NCI-H1436 (cell line): Measurements from ENCODE around the gene EZR.

Source experiments
- DNase-seq: peaks from one replicate; lab custom pipeline; 2025; lab: John Stamatoyannopoulos, UW

Gene EZR

GRCh38 chr6:158760618-158761250, 58.4 kb downstream of the EZR start:
- DNase-seq, result no peak

- DNase-seq, result no peak
Observed at GRCh38 chr6:158759966-158760617, 59.1 kb downstream of the EZR start.

- DNase-seq, result no peak
Observed at GRCh38 chr6:158758941-158759479, 60.2 kb downstream of the EZR start.

- DNase-seq, result peak; percentile 24
Observed at GRCh38 chr6:158758451-158758860, 60.7 kb downstream of the EZR start.

- DNase-seq, result no peak
Observed at GRCh38 chr6:158757753-158758090, 61.4 kb downstream of the EZR start.

GRCh38 chr6:158756977-158757752, 62.0 kb downstream of the EZR start:
- DNase-seq, result no peak

- DNase-seq, result no peak
Observed at GRCh38 chr6:158756126-158756525, 63.0 kb downstream of the EZR start.

GRCh38 chr6:158755636-158756035, 63.5 kb downstream of the EZR start:
- no peak for DNase-seq

- DNase-seq, result no peak
Observed at GRCh38 chr6:158754738-158755137, 64.4 kb downstream of the EZR start.

GRCh38 chr6:158753811-158754210, 65.4 kb downstream of the EZR start:
- no peak for DNase-seq

- DNase-seq, result no peak
Observed at GRCh38 chr6:158752613-158753012, 66.6 kb downstream of the EZR start.

GRCh38 chr6:158751921-158752320, 67.2 kb downstream of the EZR start:
- DNase-seq, result no peak

GRCh38 chr6:158751224-158751623, 67.9 kb downstream of the EZR start:
- no peak for DNase-seq

GRCh38 chr6:158744986-158745430, 74.2 kb downstream of the EZR start:
- no peak for DNase-seq

- no peak for DNase-seq
Observed at GRCh38 chr6:158743033-158743651, 76.0 kb downstream of the EZR start.

- DNase-seq, result no peak
Observed at GRCh38 chr6:158739673-158740072, 79.5 kb downstream of the EZR start.

GRCh38 chr6:158737710-158738615, 81.2 kb downstream of the EZR start:
- DNase-seq, result no peak

GRCh38 chr6:158737082-158737709, 82.0 kb downstream of the EZR start:
- no peak for DNase-seq

GRCh38 chr6:158735009-158735408, 84.2 kb downstream of the EZR start:
- DNase-seq, result no peak

GRCh38 chr6:158730541-158730907, 88.6 kb downstream of the EZR start:
- DNase-seq, result no peak
